ENCODE data around the gene THAP12. TPM values are rescaled to one million over a fixed set of nuclear protein-coding genes. Genes with fewer than 3 reads are reported as not detected.
"Not testable (repeated sequence)": the region's sequence is repeated elsewhere in the genome, so short reads cannot be mapped to it uniquely, and the experiment has no call there.

The THAP12 gene
- total and polyA plus RNA-seq, 2 experiments from 2014 or later = 22.6 to 39.0 TPM

DNA sequence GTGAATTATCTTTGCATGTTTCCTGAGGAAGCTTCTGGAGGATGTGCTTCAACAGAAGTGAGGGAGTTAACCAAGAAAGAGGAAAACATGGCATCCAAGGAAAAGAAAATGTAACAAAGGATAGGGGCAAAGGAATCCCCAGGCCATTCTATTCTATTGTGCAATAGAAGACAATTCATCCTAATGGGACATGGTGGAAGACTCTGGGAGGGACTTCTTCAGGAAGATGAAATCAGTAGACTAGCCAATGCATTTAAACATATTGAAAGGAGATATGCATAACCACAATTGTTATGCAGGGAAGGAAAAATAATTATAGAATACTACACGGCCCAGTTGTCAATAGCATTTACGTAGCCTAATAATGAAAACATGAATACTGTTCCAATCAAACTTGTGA is 55.7 kb downstream of the THAP12 start:
- no peak overlapping the region for H3K27ac ChIP-seq
- H3K4me1 ChIP-seq (ENCODE audit: insufficient read depth) = no peaks in the 10 kb centered on the region
- peaks cover 9% of the 10 kb centered on the region; the same call in 1 of the 2 replicates for H3K27me3 ChIP-seq (replicated peaks; ENCODE audit: insufficient read depth)
- no peak overlapping the region for H3K4me3 ChIP-seq
- WGBS, 2 experiments (ENCODE audit: low coverage in 1 of 2, low lambda C conversion rate in 2 of 2, missing lambda C conversion rate in 2 of 2) = 85% methylated on average over 2 of the region's 2 CpGs
- H3K9me2 ChIP-seq (ENCODE audit: insufficient read depth) = no peaks in the 10 kb centered on the region
- no peaks in the 10 kb centered on the region for H3F3A ChIP-seq (ENCODE audit: insufficient read depth)
- no peak overlapping the region for H3K4me2 ChIP-seq (ENCODE audit: unreplicated experiment)
- H3K36me3 ChIP-seq (ENCODE audit: low read depth) = no peaks in the 10 kb centered on the region
- TF ChIP-seq EZH2phosphoT487 (IDR thresholded peaks at IDR 0.05; ENCODE audit: insufficient read depth, low read depth) = no peak
- no peak for TF ChIP-seq EZH2 (IDR thresholded peaks at IDR 0.05; ENCODE audit: insufficient read depth, poor library complexity, severe bottlenecking)
- DNase-seq = no peak
- no peaks in the 10 kb centered on the region for H3K9me3 ChIP-seq (ENCODE audit: low read depth)
- no peak overlapping the region for H3K9ac ChIP-seq
- no peaks in the 10 kb centered on the region for H3K79me2 ChIP-seq (ENCODE audit: insufficient read depth)
- H4K20me1 ChIP-seq (ENCODE audit: insufficient read depth) = no peaks in the 10 kb centered on the region
- in situ Hi-C loops (cut with MboI) = no loop called here
- no peak overlapping the region for H2AFZ ChIP-seq

DNA sequence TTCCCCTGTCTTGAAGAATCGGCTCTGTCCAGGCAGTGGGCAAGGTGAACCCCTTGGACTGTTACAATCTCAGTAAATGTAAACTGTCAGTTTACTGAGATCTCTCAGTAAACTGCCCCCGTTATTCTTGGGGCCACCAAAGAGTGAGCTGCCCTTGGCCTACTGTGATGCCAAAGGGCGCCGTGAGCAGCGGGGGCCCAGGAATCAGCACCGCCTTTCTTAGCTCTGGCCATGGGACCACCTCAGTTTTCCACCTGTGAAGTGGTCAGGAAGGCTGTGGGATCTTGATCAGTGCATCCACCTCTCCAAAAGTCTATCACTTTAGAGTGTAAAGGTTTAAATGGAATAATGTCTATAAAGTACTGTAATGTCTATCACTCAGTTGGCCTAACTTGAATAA is 57.1 kb downstream of the THAP12 start:
- H3K4me3 ChIP-seq = no peak overlapping the region
- WGBS, 2 experiments (ENCODE audit: low coverage in 1 of 2, low lambda C conversion rate in 2 of 2, missing lambda C conversion rate in 2 of 2) = 91 to 92% methylated on average over 6 of the region's 6 CpGs
- in situ Hi-C loops (cut with MboI) = no loop called here

DNA sequence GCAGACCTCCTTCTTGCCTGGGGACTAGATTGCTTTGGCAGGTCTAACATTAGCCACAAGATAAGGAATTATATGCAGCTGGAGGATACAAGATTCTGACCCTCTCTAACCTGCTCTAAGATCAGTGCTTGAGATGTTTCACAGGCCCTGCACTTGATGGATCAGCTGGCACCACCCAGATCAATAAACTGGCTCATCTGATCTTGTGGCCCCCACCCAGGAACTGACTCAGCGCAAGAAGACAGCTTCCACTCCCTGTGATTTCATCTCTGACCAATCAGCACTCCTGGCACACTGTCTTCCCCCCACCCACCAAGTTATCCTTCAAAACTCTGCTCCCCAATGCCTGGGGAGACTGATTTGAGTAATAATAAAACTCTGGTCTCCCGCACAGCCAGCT is 57.6 kb downstream of the THAP12 start:
- H3K4me3 ChIP-seq; H3K9ac ChIP-seq; H3K9me3 ChIP-seq (ENCODE audit: low read depth); H3F3A ChIP-seq (ENCODE audit: insufficient read depth); H2AFZ ChIP-seq; H3K79me2 ChIP-seq (ENCODE audit: insufficient read depth); H3K27ac ChIP-seq; H4K20me1 ChIP-seq (ENCODE audit: insufficient read depth); H3K27me3 ChIP-seq (replicated peaks; ENCODE audit: insufficient read depth); H3K36me3 ChIP-seq (ENCODE audit: low read depth); DNase-seq; H3K4me2 ChIP-seq (ENCODE audit: unreplicated experiment); in situ Hi-C loops (cut with MboI); H3K4me1 ChIP-seq (ENCODE audit: insufficient read depth); H3K9me2 ChIP-seq (ENCODE audit: insufficient read depth): not testable (repeated sequence)
- WGBS, 2 experiments (ENCODE audit: low coverage in 1 of 2, low lambda C conversion rate in 2 of 2, missing lambda C conversion rate in 2 of 2) = 57 to 63% methylated on average over 2 of the region's 2 CpGs

More for the DNA sequence above, 57.1 kb downstream of the THAP12 start:
- no peaks in the 10 kb centered on the region for H3K4me1 ChIP-seq (ENCODE audit: insufficient read depth)
- H3K4me2 ChIP-seq (ENCODE audit: unreplicated experiment) = no peak overlapping the region
- H3K36me3 ChIP-seq (ENCODE audit: low read depth) = no peaks in the 10 kb centered on the region
- no peak overlapping the region for H2AFZ ChIP-seq
- peaks cover 9% of the 10 kb centered on the region; the same call in 1 of the 2 replicates for H3K27me3 ChIP-seq (replicated peaks; ENCODE audit: insufficient read depth)
- no peaks in the 10 kb centered on the region for H4K20me1 ChIP-seq (ENCODE audit: insufficient read depth)
- H3K9me2 ChIP-seq (ENCODE audit: insufficient read depth) = no peaks in the 10 kb centered on the region
- TF ChIP-seq EZH2phosphoT487 (IDR thresholded peaks at IDR 0.05; ENCODE audit: insufficient read depth, low read depth) (no peak), EZH2 (IDR thresholded peaks at IDR 0.05; ENCODE audit: insufficient read depth, poor library complexity, severe bottlenecking) (no peak)
- H3F3A ChIP-seq (ENCODE audit: insufficient read depth) = no peaks in the 10 kb centered on the region
- no peak for DNase-seq
- H3K9me3 ChIP-seq (ENCODE audit: low read depth) = no peaks in the 10 kb centered on the region
- H3K27ac ChIP-seq = no peak overlapping the region
- H3K9ac ChIP-seq = no peak overlapping the region
- no peaks in the 10 kb centered on the region for H3K79me2 ChIP-seq (ENCODE audit: insufficient read depth)

DNA sequence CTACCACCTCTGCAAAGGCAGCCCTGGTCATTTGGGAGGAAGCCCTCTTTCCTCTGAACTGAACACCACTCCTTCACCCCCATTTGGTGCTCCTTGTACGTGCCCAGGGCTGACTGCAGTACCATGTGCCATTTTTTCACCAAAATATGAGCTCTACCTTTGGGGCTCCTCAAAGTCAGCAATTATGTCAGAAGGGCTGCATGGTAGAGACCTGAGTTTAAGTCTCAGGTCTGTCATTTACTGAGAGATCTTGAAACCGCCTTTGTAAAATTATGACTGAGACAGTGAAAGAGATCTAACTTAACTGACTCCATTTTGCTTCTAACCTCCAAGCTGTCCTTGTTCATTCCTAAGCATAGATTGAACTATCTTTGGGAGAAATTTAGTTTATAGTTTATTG is 58.0 kb downstream of the THAP12 start:
- in situ Hi-C loops (cut with MboI) = no loop called here
- TF ChIP-seq EZH2 (IDR thresholded peaks at IDR 0.05; ENCODE audit: insufficient read depth, poor library complexity, severe bottlenecking) (no peak), EZH2phosphoT487 (IDR thresholded peaks at IDR 0.05; ENCODE audit: insufficient read depth, low read depth) (no peak)
- H3K4me2 ChIP-seq (ENCODE audit: unreplicated experiment) = no peak overlapping the region

DNA sequence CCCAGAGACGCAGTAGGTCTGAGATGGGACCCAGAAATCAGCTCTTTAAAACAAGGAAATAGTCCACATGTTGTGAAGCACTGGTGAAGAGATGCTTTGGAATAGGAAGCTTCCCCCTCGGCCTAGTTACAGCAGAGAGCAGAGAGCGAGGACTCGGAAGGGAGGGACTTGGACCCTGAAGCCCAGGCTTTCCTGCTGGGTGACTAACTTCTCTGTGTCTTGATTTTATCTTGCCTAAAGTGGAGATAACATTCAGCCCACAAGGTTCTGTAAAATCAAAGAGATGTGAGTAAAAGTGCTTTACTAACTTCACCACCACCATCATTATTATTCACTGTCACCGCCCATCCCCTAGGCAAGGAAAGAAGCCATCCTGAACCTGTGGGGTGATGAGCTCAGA is 58.4 kb downstream of the THAP12 start:
- 79 to 82% methylated on average over 5 of the region's 5 CpGs for WGBS, 2 experiments (ENCODE audit: low coverage in 1 of 2, low lambda C conversion rate in 2 of 2, missing lambda C conversion rate in 2 of 2)
- in situ Hi-C loops (cut with MboI) = no loop called here
- H2AFZ ChIP-seq = no peak overlapping the region
- H3K79me2 ChIP-seq (ENCODE audit: insufficient read depth) = no peaks in the 10 kb centered on the region
- no peaks in the 10 kb centered on the region for H4K20me1 ChIP-seq (ENCODE audit: insufficient read depth)
- DNase-seq = no peak
- no peaks in the 10 kb centered on the region for H3K9me3 ChIP-seq (ENCODE audit: low read depth)
- no peaks in the 10 kb centered on the region for H3F3A ChIP-seq (ENCODE audit: insufficient read depth)
- no peaks in the 10 kb centered on the region for H3K36me3 ChIP-seq (ENCODE audit: low read depth)
- H3K27me3 ChIP-seq (replicated peaks; ENCODE audit: insufficient read depth) = peaks cover 9% of the 10 kb centered on the region; the same call in 1 of the 2 replicates
- H3K9ac ChIP-seq = no peak overlapping the region
- H3K27ac ChIP-seq = no peak overlapping the region
- H3K4me1 ChIP-seq (ENCODE audit: insufficient read depth) = no peaks in the 10 kb centered on the region
- no peak overlapping the region for H3K4me2 ChIP-seq (ENCODE audit: unreplicated experiment)
- H3K9me2 ChIP-seq (ENCODE audit: insufficient read depth) = no peaks in the 10 kb centered on the region
- TF ChIP-seq EZH2 (IDR thresholded peaks at IDR 0.05; ENCODE audit: insufficient read depth, poor library complexity, severe bottlenecking) (no peak), EZH2phosphoT487 (IDR thresholded peaks at IDR 0.05; ENCODE audit: insufficient read depth, low read depth) (no peak)
- no peak overlapping the region for H3K4me3 ChIP-seq

More for the DNA sequence above, 58.0 kb downstream of the THAP12 start:
- Histone ChIP-seq H3K27ac (no peak overlapping the region), H3K4me1 (ENCODE audit: insufficient read depth) (no peaks in the 10 kb centered on the region), H3K4me3 (no peak overlapping the region), H3K9me2 (ENCODE audit: insufficient read depth) (no peaks in the 10 kb centered on the region), H3F3A (ENCODE audit: insufficient read depth) (no peaks in the 10 kb centered on the region), H3K9ac (no peak overlapping the region), H2AFZ (no peak overlapping the region), H3K27me3 (replicated peaks; ENCODE audit: insufficient read depth) (peaks cover 9% of the 10 kb centered on the region; the same call in 1 of the 2 replicates), H3K36me3 (ENCODE audit: low read depth) (no peaks in the 10 kb centered on the region), H3K79me2 (ENCODE audit: insufficient read depth) (no peaks in the 10 kb centered on the region), H4K20me1 (ENCODE audit: insufficient read depth) (no peaks in the 10 kb centered on the region), H3K9me3 (ENCODE audit: low read depth) (no peaks in the 10 kb centered on the region)
- 97 to 100% methylated on average over 2 of the region's 2 CpGs for WGBS, 2 experiments (ENCODE audit: low coverage in 1 of 2, low lambda C conversion rate in 2 of 2, missing lambda C conversion rate in 2 of 2)
- DNase-seq = no peak

Measured in GM23248 (cell line).